H9 (cell line): ENCODE results near the gene AWAT2. TPM values are rescaled to one million over a fixed set of nuclear protein-coding genes. Genes with fewer than 3 reads are reported as not detected.

ENCODE experiments used
- DNase-seq: peaks from one replicate; pipeline ENCODE4 v3.0.0-alpha.2; 2017
- H2AFZ ChIP-seq: one replicate; pipeline ENCODE4 v1.6.1; 2013; ENCODE audit warnings: mild to moderate bottlenecking, low read length, control low read depth, moderate library complexity
- H2AK5ac ChIP-seq: 2 replicates; pipeline ENCODE4 v1.6.1; 2013; ENCODE audit warnings: low read length, control low read depth, mixed read lengths; ENCODE audit not compliant: insufficient read length
- H2BK120ac ChIP-seq: one replicate; pipeline ENCODE4 v1.6.1; 2013; ENCODE audit warnings: low read depth, mild to moderate bottlenecking, low read length, control low read depth, inconsistent platforms; ENCODE audit not compliant: poor library complexity, severe bottlenecking
- H2BK12ac ChIP-seq: 2 replicates; pipeline ENCODE4 v1.6.1; 2013; ENCODE audit warnings: low read length, control low read depth, mixed read lengths, low read depth; ENCODE audit not compliant: insufficient read length
- H2BK15ac ChIP-seq: 2 replicates; pipeline ENCODE4 v1.6.1; 2013; ENCODE audit warnings: low read depth, low read length, control low read depth
- H2BK20ac ChIP-seq: one replicate; pipeline ENCODE4 v1.6.1; 2013; ENCODE audit warnings: low read depth, mild to moderate bottlenecking, low read length, control low read depth, inconsistent platforms; ENCODE audit not compliant: poor library complexity, severe bottlenecking
- H2BK5ac ChIP-seq: 2 replicates; pipeline ENCODE4 v1.6.1; 2013; ENCODE audit warnings: low read length, control low read depth, mixed read lengths; ENCODE audit not compliant: insufficient read length
- H3K14ac ChIP-seq: 2 replicates; pipeline ENCODE4 v1.6.1; 2013; ENCODE audit warnings: low read length, control low read depth; ENCODE audit not compliant: insufficient read depth
- H3K18ac ChIP-seq: 2 replicates; pipeline ENCODE4 v1.6.1; 2013; ENCODE audit warnings: low read depth, mild to moderate bottlenecking, mixed read lengths, low read length, control low read depth; ENCODE audit not compliant: insufficient read length
- H3K23ac ChIP-seq: 2 replicates; pipeline ENCODE4 v1.6.1; 2013; ENCODE audit warnings: low read length, control low read depth, mixed read lengths, low read depth; ENCODE audit not compliant: insufficient read length
- H3K23me2 ChIP-seq: 2 replicates; pipeline ENCODE4 v1.6.1; 2013; ENCODE audit warnings: low read depth, mild to moderate bottlenecking, mixed read lengths, low read length, control low read depth; ENCODE audit not compliant: insufficient read length, poor library complexity, severe bottlenecking
- H3K27ac ChIP-seq: 2 replicates; pipeline ENCODE4 v1.5.1; 2013; ENCODE audit warnings: low read length, control low read depth, mixed read lengths, low read depth; ENCODE audit not compliant: insufficient read length
- H3K27me3 ChIP-seq: 2 replicates; pipeline ENCODE4 v1.6.1; 2013; ENCODE audit warnings: low read length, control low read depth, inconsistent platforms; ENCODE audit not compliant: insufficient read depth
- H3K4ac ChIP-seq: 2 replicates; pipeline ENCODE4 v1.6.1; 2013; ENCODE audit warnings: low read depth, mild to moderate bottlenecking, control low read depth, inconsistent platforms, low read length, moderate library complexity
- H3K4me1 ChIP-seq: 2 replicates; pipeline ENCODE4 v1.6.1; 2013; ENCODE audit warnings: low read length, control low read depth, inconsistent platforms; ENCODE audit not compliant: insufficient read depth
- H3K4me2 ChIP-seq: 2 replicates; pipeline ENCODE4 v1.6.1; 2013; ENCODE audit warnings: low read length, control low read depth, mixed read lengths; ENCODE audit not compliant: insufficient read length, insufficient read depth
- H3K56ac ChIP-seq: 2 replicates; pipeline ENCODE4 v1.6.1; 2013; ENCODE audit warnings: low read depth, mild to moderate bottlenecking, mixed read lengths, low read length, control low read depth; ENCODE audit not compliant: insufficient read length
- H3K79me1 ChIP-seq: 2 replicates; pipeline ENCODE4 v1.6.1; 2013; ENCODE audit warnings: low read depth, mild to moderate bottlenecking, moderate library complexity, low read length, control low read depth, inconsistent platforms; ENCODE audit not compliant: insufficient read depth, poor library complexity, severe bottlenecking
- H3K79me2 ChIP-seq: 2 replicates; pipeline ENCODE4 v1.6.1; 2013; ENCODE audit warnings: low read length, control low read depth, inconsistent platforms; ENCODE audit not compliant: insufficient read depth
- H3K9ac ChIP-seq: 2 replicates; pipeline ENCODE4 v1.6.1; 2013; ENCODE audit warnings: low read length, control low read depth, mixed read lengths; ENCODE audit not compliant: insufficient read length; ENCODE audit errors: extremely low read depth
- H3K9me3 ChIP-seq: one replicate; pipeline ENCODE4 v1.6.1; 2013; ENCODE audit warnings: low read depth, low read length, inconsistent platforms; ENCODE audit not compliant: control insufficient read depth
- H3T11ph ChIP-seq: one replicate; pipeline ENCODE4 v1.6.1; 2013; ENCODE audit warnings: mild to moderate bottlenecking, low read length, control low read depth, inconsistent platforms
- H4K20me1 ChIP-seq: one replicate; pipeline ENCODE4 v1.6.1; 2013; ENCODE audit not compliant: control insufficient read depth, insufficient read length, insufficient read depth
- H4K5ac ChIP-seq: 2 replicates; pipeline ENCODE4 v1.6.1; 2013; ENCODE audit warnings: low read depth, mild to moderate bottlenecking, mixed read lengths, low read length, control low read depth; ENCODE audit not compliant: insufficient read length
- H4K8ac ChIP-seq: replicated peaks from 2 replicates; pipeline ENCODE4 v1.6.1; 2013; ENCODE audit warnings: low read length, control low read depth, mixed read lengths, low read depth; ENCODE audit not compliant: insufficient read length
- H4K91ac ChIP-seq: 2 replicates; pipeline ENCODE4 v1.6.1; 2013; ENCODE audit warnings: low read depth, mild to moderate bottlenecking, moderate library complexity, mixed read lengths, low read length, control low read depth; ENCODE audit not compliant: insufficient read length
- H3K27ac Mint-ChIP-seq, 3 experiments: 2 replicates in 2 of 3; 3 replicates in 1 of 3; pipeline ENCODE4 v1.8.0; 2020 to 2021; ENCODE audit warnings: mixed read lengths in 3 of 3, mild to moderate bottlenecking in 1 of 3, moderate library complexity in 1 of 3
- H3K27me3 Mint-ChIP-seq: 2 replicates; pipeline ENCODE4 v1.8.0; 2021; ENCODE audit warnings: low read depth, mild to moderate bottlenecking, moderate library complexity, mixed read lengths
- H3K36me3 Mint-ChIP-seq, 3 experiments: 2 replicates in 2 of 3; 3 replicates in 1 of 3; pipeline ENCODE4 v1.8.0; 2020 to 2021; ENCODE audit warnings: low read depth in 3 of 3, mixed read lengths in 3 of 3; ENCODE audit not compliant: insufficient read depth in 1 of 3
- H3K4me1 Mint-ChIP-seq, 2 experiments: 2 replicates each; pipeline ENCODE4 v1.8.0; 2020; ENCODE audit warnings: mixed read lengths in 2 of 2
- H3K4me3 Mint-ChIP-seq, 2 experiments: 2 replicates in 1 of 2; 3 replicates in 1 of 2; pipeline ENCODE4 v1.8.0; 2020 to 2021; ENCODE audit warnings: mild to moderate bottlenecking in 2 of 2, mixed read lengths in 2 of 2, moderate library complexity in 1 of 2
- H3K9me3 Mint-ChIP-seq, 2 experiments: 2 replicates in 1 of 2; 3 replicates in 1 of 2; pipeline ENCODE4 v1.8.0; 2020; ENCODE audit warnings: mild to moderate bottlenecking in 2 of 2, mixed read lengths in 2 of 2, moderate library complexity in 1 of 2
- CTCF ChIP-seq: fragments of 200-600 bp; sonication (generic); conservative IDR thresholded peaks from 3 replicates; pipeline ENCODE4 v1.8.0; 2021; ENCODE audit warnings: antibody characterized with exemption, mild to moderate bottlenecking
- WGBS: extraction: QIAGEN DNeasy Blood & Tissue Kit; methylation state at CpG from one replicate; pipeline ENCODE4 v1.1.7; 2013; ENCODE audit warnings: missing lambda C conversion rate, low lambda C conversion rate, mixed read lengths; ENCODE audit not compliant: insufficient read length; ENCODE audit errors: extremely low coverage; 5-methylcytosine and 5-hydroxymethylcytosine counted together
- total RNA-seq: library from RNA; stranded (reverse); gene quantifications from 2 replicates; pipeline ENCODE4 v1.2.1, GENCODE V29; 2021

AWAT2 gene
- total RNA-seq, 1 experiment from 2014 or later = not detected

DNA sequence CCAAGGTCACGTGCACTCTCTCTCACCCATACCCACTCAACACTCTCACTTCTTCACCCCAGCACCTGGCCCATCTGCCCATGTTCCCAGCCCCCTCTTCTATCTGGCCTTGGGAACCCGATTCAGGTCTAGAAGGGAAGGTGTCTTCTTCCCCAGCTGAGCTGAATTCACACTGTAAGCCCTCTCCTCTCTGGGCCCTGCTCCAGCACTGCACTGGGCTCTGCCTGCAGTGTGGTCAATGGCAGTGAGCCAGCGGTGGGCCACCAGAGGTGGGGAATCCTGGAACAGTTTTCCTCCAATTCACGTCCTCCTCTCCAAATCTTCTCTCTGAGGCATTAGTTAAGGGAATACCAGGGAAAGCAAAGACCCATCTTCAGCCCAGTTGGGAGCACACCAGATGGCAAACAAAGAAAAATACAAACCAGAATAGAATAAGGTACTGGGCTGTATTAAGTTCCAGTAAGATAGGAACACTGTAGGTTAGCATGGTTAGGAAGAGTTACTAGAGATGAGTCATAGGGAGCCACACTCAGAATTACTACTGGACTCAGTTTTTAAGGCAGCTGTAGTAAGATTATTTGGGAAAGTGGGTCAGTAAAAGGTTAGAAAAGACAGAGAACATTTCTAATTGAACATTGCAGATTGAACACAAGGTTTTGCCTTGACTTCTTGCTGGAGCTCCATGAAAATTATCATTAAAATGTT lies 5.0 kb downstream of the AWAT2 start:
- H2AK5ac ChIP-seq = no peak overlapping the region
- no peak overlapping the region for H3K23ac ChIP-seq
- H3K79me1 ChIP-seq = no peaks in the 10 kb centered on the region

More for the DNA sequence above, 5.0 kb downstream of the AWAT2 start:
- H3K4me1 ChIP-seq = no peaks in the 10 kb centered on the region
- no peaks in the 10 kb centered on the region for H3K79me2 ChIP-seq
- no peak overlapping the region for H3K14ac ChIP-seq
- WGBS = no CpG with 5 or more reads among the region's 4 CpGs
- peaks cover 2% of the 10 kb centered on the region; the same call in 1 of the 2 replicates for H3K27me3 Mint-ChIP-seq
- no peak overlapping the region for H2BK12ac ChIP-seq
- no peaks in the 10 kb centered on the region for H3K27me3 ChIP-seq
- H3K27ac ChIP-seq = no peak overlapping the region
- H2BK15ac ChIP-seq = no peak overlapping the region
- H4K20me1 ChIP-seq = no peaks in the 10 kb centered on the region
- peaks cover 2 to 5% (median 2%) of the 10 kb centered on the region in 3 experiments; a peak in 4 of 7 replicates for H3K36me3 Mint-ChIP-seq
- H3T11ph ChIP-seq = no peak overlapping the region
- no peak overlapping the region for H2BK20ac ChIP-seq
- H3K27ac Mint-ChIP-seq = no peak overlapping the region
- no peak overlapping the region for H3K18ac ChIP-seq
- no peak overlapping the region for H3K9ac ChIP-seq
- no peak for TF ChIP-seq CTCF
- no peak overlapping the region for H3K56ac ChIP-seq
- DNase-seq = no peak
- H3K4me1 Mint-ChIP-seq = no peaks in the 10 kb centered on the region; a peak in 1 of 4 replicates
- peaks cover 50% of the 10 kb centered on the region for H3K9me3 ChIP-seq
- H2AFZ ChIP-seq = no peak overlapping the region
- H3K4me3 Mint-ChIP-seq = no peak overlapping the region
- no peak overlapping the region for H3K4me2 ChIP-seq
- H3K23me2 ChIP-seq = no peaks in the 10 kb centered on the region
- no peak overlapping the region for H4K91ac ChIP-seq
- H2BK120ac ChIP-seq = no peak overlapping the region
- H3K9me3 Mint-ChIP-seq = peaks cover 69% of the 10 kb centered on the region in 2 experiments
- H4K8ac ChIP-seq = no peak overlapping the region
- H3K4ac ChIP-seq = no peak overlapping the region
- H4K5ac ChIP-seq = no peak overlapping the region
- H2BK5ac ChIP-seq = no peak overlapping the region
